Tibial nerve (tissue), 3 donors: ENCODE results near the gene RNFT2.

Source experiments
- CTCF ChIP-seq, 5 experiments: fragments of 200-600 bp in 3 of 5; fragments of 450-650 bp in 2 of 5; sonication (generic) in 3 of 5; IDR thresholded peaks; one replicate each; pipeline ENCODE4 v1.5.1; 2016 to 2019; ENCODE audit warnings: antibody characterized with exemption in 5 of 5, mild to moderate bottlenecking in 3 of 5, moderate library complexity in 2 of 5
- POLR2A ChIP-seq, 2 donors: fragments of 450-650 bp; IDR thresholded peaks; one replicate each; pipeline ENCODE4 v1.6.1; 2017; ENCODE audit warnings: antibody characterized with exemption in 2 of 2, mild to moderate bottlenecking in 2 of 2, moderate library complexity in 2 of 2

- TF ChIP-seq POLR2A (IDR thresholded peaks at IDR 0.05), result no peak
- no peak for TF ChIP-seq CTCF (IDR thresholded peaks at IDR 0.05)
Observed at GRCh38 chr12:116693286-116694227, 44.6 kb upstream of the RNFT2 start.
